ENCODE results near the gene TTC6.

The TTC6 gene

DNA sequence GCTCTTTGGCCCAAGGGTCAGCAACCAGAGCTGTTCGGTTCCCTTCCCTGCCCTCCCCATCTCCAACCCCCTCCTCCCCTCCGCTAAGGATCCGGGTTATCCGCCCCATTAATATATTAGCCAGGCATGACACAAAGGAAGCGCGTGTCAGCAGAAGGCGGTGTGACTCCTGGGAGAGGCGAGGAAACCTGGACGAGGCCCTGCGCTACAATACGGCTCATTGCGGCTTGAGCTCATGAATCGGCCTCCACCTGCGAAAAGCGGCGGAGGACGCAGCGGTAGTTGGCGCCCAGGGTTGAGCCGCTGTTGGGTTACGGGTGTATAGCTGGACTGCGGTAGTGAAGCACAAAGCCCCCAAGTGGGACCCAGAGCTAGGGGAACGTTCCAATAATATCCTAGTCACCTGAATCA lies 10.3 kb upstream of the TTC6 start:
- DNase-seq, result no peak

DNA sequence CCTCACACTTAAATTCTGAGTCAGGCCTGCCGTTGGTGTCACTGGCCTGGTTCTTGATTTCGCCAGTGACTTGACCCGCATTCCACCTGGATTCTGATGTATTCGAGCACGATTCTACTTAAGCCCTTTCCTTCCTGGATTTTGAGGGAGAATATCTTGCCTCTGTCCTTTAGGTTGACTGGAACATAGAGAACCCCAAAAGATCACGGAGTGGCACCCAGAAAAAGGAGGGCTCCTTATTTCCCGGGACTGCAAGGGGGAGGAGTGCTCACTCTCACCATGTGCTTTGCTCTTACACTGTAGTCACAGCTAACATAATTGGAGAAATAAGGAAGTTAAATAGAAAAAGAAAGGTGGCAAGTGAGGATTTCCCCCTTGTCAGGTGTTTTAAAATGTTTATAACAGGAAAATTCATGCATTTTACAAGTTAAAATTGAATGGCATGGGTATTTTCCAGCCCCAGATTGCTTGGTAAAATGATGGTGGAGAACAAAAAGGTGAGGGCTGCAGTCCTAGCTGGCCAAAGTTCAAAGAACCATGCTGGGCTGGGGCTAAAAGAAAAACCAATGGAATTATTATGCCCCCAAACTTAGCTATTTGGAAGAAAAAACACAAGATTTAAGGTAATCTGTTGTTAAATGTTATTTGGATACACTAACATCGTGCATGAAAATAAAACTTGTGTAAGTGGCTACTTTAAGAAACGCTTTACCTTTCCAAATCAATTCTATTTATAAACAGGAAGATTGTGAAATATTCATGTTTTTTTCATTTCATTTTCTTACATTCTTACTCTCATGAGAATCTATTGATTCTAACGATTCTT lies 9.2 kb upstream of the TTC6 start:
- DNase-seq, result no peak

DNA sequence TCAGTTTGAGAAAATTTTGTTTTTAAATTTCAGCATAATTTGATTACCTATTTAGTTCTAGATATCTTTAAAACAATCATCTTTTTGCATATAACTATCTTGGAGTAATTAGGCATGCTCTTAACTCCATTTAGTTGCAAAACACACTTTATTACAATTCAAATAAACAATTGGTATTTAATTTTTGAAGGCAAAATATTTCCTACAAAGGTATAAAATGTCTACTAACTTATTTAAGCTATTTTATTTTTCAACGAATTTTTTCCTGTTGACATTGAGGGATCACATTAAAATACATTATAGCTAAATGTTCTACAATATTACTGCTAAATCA lies 8.7 kb upstream of the TTC6 start:
- no peak for DNase-seq

DNA sequence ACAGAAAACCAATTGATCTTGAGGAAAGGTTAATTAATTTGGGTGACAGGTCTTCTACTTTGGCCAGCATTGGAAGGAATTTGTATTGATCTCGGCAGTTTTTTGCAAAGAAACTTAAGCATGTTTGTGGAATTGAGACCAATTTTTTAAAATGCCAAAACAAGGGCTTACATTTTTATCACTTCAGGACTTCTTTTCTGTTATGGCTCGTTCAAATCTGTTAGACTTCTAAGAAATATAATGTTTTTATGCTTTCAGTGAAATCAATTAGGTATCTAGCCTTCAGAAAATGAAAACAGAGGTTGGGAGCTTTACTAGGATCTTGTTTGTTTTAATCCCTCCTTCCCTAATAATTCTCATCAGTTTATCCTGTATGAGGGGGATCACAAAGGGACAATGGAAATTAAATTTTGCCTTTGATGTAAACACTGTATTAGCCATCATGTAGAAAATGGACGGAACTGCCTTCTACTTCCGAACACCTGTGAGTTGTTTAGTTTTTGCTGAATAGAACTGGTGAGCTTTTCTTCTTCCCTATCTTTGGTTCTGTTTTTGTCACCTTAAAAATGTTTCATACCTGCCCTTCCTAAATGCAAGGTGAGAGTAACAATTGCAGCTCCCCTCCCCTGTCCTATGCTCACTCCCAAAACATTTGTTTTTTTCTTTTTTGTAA lies 8.2 kb upstream of the TTC6 start:
- DNase-seq, result no peak

DNA sequence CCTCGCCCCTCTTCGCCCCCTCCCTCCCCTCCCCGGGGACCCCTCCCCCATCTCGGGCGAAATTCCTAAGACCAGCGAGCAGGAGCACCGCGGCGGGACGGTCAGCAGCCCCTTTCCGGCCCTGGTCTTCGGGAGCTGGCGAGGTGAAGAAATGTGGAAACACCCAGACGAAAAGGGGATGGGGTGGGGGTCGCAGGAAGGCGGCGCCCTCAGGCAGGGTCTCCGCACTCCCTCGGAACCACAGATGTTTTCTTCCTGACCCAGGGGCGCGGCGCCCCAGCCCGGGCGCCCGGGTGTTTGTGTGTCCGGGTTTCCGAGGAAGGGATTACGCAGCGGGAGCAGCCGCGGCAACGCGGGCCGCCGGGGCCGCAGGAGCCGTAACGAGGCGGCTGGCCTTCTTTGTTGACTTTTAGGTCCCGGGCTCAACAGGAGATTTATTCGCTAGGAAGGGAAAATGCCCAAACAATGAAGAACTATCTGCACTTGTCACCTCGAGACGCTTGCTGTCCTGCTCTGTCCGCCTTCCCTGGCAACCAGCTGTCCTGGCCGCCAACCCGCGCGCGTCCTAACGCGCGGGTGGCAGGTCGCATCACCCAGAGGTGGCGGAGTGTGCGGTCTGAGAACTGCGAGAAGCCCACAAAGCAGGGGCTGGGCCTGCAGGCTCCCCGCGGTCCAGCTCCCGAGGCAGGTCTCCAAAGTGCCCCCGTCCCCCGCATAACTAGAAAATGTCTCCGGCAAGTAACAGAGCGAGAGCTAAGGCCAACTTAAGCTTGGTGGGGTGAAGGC lies 7.4 kb upstream of the TTC6 start:
- no peak for DNase-seq

DNA sequence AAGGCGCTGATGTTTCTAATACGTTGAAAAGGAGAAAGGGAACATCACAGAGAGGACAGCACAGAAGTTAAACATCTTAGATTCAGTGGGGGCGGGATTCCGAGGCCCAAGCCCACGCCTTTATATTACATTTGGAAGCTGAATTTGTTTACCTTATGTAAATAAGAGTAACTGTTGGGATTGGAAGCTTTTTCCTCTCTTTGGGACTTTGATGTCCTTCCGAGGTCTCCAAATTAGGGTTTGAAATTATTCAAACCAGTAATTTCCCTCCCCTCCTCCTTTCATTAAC lies 6.8 kb upstream of the TTC6 start:
- no peak for DNase-seq

DNA sequence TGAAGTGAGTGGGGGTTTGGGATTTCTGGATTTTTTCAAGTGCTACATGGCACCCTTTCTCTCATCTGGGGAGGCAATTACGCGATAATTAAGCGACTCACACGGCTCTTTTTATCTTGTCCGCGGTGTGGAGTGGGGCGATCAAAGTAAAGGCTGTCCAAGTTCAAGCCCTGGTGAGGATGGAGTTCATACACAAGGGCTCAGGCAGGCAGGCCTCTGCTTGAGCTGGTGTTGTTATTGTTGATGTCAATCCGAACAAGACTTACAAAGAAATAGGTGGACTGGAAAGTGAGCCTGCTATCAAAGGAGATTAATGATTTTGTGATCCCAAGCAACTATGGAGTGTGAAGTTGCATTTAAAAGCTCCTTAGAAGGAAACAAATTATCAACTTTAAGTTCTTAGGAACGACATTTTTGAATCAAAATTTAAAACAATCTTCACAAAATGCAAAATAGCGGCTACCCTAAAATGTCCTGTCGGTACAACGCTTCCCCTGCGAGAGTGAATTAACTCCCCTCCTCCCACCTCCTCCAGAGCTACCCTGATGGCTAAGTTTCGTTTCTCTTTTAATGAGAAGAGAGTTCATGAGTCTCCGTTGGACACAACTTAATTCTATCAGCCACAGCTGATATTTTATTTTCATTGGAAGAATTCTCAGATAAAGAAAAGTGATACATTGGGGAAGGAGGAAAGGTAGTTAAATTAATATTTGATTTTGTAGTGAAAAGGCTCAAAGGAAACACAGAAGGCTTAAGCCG lies 6.3 kb upstream of the TTC6 start:
- no peak for DNase-seq

DNA sequence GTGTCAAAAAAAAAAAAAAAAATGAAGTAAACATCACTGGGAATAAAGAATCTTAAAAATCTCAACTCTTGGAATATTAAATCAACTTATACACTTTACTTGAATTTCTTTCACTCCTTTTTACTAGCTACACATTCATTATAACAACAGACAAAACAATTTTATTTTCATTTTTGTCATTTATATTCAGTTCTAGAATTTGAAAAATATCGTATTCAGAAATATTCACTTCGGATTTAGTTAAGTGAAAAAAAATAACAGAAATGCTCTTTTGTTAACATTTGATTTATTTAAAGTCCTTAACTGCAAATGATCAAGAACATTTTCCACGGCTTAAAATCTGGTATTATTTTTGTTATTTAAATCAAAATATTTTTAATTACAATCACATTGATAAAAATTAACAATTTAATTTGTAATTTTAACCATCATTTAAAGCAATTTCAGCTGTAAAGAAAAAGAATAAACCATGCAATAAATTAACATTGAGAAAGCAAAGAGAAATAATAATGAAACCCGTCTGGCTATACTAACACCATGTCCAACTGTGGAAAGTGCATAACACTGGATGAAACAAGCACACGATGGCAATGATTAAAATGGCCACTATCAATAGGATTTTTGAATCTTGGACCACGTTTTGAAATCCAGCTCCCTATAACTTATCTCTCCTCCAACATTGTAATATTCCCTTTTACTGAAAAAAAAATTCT lies 5.6 kb upstream of the TTC6 start:
- no peak for DNase-seq

DNA sequence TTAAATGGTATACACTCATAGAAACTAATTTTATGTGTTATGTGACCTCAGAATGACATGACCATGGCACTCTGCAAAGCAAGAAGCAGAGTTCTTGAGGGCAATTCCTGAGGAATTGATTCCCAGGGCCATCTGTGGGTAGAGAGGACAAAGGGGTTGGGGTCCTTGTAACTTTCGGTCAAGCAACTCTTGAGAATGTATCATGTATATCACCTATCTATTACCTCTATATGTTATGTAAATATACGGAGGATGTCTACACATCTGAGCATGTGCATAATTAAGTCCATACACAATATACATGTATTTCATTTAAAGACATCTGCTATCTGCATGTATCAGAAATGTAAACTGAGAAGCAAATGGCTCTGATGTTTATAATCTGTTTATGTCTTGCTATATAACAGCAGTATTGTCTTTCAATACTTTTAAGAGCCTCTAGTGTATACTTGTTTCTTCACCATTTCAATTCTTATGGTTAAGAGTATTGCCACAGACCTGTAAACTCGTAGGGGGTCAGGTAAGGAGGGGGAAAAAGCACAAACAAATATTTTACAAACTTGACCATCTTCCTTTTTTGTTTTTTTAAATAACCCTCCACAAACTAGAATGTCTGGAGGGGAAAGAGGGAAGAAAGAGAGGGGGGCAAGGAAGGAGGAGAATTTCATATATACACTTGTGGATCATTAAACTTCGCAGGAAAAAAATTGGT lies 4.8 kb upstream of the TTC6 start:
- DNase-seq, result no peak

DNA sequence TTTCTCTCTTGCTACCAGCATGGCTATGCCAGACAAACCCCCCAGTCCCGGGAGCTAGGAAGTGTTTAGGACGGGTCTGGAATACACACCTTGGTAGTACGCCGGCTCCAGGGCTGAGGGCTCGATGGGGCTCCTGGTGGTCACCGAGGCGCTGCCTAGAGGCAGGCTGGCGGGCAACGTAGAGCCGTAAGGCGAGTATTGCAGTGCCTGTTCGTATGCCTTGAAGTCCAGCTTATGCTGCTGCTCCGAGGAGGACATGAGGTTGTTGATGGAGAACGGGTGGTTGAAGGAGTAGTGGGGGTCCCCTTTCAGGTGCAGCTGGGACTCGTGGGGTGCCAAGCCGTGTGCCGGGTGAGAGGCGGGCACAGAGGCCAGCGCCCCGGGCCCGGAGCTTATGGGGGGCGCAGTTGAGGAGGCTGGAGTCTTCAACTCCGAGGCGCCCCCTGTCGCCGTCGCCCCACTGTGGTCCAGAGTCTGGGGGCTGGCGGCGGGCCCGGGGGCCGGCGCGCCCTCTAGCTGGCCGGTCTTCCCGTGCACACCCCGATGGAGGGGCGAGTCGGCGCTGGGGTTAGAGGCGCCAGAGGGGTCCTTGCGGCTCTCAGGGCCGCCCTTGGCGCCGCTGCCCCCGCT lies 4.0 kb upstream of the TTC6 start:
- no peak for DNase-seq

DNA sequence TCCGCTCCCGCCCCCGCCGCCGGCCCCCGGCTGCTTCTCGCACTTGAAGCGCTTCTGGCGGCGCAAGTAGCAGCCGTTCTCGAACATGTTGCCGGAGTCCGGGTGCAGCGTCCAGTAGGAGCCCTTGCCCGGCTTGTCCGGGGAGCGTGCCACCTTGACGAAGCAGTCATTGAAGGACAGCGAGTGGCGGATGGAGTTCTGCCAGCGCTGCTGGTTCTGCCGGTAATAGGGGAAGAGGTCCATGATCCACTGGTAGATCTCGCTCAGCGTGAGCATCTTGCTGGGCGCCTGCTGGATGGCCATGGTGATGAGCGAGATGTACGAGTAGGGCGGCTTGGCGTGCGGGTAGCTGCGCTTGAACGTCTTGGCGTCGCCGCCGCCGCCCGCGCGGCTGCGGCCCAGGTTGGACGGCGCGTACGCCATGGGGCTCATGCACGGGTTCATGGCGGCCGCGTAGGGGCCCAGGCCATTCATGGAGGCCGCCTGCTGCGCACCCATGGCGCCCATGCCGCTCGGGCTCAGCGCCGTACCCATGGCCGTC lies 3.4 kb upstream of the TTC6 start:
- no peak for DNase-seq

DNA sequence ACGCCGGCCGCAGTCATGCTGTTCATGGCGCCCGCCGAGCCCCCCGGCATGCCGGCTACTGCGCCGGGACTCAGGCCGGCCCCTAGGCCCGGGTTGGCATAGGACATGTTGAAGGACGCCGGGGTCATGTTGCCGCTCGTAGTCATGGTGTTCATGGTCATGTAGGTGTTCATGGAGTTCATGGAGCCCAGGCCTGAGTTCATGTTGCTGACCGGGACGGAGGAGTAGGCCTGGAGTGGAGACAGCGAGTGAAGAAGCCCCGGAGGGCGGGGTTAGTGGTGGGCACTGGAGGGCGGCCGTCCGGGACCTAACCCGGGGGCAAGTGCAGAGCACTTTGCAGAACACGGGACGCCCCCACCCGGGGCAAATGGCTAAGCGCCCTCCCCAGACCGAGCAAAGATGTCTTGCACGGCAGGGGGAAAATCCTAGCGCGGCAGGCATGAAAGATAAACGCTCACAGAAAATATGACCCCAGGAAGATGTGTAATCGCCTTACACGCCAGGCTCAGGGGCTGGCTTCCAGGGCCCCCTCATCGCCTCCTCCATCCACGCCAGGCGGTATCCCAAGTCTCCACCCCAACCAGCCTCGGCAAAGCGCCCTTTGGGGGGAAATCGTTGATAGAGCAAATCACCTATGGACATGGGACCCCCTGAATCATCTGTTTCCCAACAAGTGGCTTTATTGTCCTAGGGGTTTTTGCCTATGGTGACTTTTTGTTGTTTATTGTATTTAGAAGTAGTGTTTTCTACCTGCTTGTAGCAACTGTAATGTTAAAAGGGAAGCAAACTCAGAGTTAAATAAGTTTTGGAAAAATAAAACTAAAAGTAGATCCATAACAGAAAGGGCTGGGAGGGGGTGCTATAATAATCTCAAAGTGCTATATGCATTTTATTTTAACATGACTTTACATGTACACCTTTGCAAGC lies 2.7 kb upstream of the TTC6 start:
- no peak for DNase-seq

DNA sequence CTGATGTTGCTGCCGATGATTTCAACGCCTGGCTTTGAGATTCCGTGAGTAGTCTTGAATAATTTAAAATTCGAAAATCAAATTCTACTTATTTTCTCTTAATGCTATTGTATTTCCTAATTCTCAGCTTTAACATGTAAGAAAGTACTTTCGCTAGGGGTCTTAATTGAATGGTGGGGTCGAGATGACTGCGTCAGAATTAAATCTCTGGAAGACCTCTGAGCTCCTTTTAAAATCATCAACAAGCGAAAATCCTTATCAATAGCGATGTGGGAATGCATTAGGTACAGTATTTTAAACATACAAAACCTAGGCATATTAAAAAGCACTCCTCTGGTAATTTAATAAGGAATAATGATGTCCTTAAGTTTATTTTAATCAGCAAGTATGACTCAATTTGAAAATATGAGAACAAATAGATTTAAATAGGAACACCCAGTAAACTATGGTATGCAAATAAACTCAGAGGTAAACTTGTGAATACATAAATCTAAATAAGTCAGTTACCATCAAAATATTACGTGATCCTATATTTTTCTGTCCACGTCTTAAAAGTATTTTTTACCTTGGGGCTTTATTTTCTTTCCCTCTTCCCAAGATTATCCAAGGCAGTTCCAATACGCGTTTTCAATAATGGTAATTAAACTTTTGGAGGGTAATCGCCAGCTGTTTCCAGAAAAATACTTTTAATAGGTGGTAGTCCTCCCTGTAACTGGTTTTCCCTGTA lies 1.8 kb upstream of the TTC6 start:
- DNase-seq, result no peak

DNA sequence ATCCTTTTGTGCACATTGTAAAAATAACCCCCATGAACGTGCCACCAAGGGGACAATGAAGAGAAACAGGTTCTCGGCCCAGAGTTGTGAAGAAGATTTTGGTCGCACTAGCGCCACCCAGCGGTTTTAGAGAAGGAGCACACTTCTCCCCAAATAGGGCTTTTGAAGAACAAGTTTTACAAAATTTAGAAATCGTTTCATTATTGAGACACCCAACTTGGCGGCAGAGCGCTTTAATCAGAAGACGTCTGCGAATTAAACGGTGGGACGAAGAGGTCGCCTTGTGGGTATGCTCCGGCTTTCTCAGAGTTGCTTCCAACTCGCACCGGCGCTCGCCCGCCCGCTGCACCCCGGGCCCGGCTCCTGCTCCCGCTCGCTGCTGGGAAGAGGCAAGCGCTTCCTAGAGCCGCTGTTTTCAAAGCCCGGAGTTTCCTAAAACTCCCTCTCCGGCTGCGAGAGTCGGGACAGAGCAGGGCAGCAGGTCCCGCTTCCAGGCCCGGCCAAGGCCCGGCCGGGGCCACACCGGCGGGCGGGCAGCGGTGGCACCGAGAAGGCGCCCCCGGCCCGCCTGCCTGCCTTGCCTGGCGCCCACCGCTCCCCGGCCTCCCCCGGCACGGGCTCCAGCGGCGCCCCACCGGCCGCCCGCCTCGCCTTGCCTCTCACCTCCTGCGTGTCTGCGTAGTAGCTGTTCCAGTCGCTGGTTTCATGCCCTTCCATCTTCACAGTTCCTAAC lies 1.0 kb upstream of the TTC6 start:
- DNase-seq, result peak; percentile 82

DNA sequence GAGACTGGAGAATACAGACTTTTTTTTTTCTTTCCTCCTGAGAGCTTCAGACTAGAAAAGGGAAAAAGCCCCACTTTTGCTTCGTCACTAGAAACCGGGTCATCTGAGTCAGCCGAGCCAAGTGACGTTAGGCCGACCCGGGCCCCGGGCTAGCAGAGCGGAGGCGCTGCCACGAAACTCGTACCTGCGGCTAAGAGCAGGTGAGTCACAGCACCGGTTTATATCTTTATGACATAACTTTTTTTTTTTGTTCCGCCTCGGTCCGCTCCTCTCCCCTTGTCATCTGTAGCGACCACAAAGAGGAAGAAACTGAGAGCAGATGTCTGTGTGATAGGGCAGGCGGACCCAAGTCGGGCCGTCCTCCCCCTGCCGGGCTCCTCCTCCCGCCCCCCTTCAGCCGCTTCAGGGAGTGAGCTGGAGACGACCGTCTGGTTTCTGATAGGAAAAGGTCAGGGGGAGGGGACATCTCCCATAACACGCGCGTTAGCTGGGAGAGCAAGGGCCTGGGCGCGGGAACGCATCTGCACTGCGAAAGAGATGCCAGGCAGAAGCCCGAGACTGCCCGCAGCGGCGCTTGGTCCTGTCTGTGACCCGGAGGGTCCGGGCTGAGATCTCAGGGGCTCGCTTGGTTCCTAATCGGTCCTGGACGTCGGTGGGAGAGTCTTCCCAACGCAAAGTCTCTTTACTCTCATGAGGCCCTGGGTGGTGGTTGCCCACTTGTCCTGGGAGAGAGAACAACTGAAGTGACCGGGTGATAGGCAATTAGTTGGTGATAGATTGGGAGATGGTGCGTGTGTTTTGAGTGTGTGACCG lies 586 bp downstream of the TTC6 start:
- DNase-seq, result no peak

DNA sequence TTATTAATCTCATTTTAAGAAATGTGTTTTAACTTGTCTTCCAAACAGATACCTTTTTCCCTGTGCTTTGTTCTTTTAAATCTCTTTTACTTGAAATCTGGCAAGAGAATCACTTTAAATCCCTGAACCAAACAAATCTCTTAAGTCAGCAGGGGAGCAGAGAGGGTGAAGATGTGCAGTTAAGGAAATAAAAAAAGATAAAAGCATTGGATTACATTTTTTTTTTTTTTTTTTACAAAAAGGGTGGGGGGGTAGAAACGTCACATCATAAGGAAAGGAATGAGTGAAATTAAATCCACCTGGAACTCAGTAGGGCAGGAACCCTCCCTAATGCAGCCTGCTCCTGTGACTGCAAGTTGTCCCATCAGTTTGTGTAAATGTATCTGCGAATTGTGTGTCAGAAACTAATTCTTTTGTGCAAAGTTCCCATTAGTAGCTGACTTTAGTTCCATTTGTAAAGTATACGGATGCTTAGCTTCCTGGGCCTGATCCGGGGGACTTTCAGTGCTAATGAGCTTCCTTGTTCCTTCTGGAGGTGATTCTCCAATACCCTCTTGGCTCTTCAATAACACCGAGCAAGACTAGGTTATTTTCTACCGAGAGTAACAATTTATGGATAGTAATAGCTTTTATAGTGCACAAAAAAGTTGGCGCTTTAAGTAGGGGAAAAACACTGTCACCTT lies 1.5 kb downstream of the TTC6 start:
- no peak for DNase-seq

DNA sequence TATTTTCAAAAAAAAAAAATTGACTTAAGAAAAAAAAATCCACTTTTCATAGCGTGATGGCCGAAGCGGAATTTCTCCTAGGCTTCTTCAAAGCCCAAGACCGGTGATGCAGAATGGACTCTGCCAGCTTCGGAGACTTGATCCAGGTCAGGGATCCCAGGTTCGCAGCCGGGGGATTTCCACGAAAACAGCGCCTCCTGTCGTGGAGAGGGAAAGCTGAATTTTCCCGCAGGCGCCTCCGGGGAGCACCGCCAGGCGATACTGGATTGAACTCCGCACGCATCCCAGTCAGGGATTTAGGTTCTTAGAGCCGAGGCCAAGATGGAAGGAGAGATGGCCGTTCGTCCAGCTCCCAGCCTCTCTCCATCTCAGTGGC lies 2.1 kb downstream of the TTC6 start:
- peak; percentile 22 for DNase-seq
